HG02938 (cell line): ENCODE results near the gene KCNQ4.

Experiments
- ATAC-seq: cut with Tn5 transposase; IDR thresholded peaks from one replicate; pipeline ENCODE4 v1.9.1; 2021; ENCODE audit warnings: mild to moderate bottlenecking, moderate library complexity; ENCODE audit not compliant: unreplicated experiment

The KCNQ4 gene

DNA sequence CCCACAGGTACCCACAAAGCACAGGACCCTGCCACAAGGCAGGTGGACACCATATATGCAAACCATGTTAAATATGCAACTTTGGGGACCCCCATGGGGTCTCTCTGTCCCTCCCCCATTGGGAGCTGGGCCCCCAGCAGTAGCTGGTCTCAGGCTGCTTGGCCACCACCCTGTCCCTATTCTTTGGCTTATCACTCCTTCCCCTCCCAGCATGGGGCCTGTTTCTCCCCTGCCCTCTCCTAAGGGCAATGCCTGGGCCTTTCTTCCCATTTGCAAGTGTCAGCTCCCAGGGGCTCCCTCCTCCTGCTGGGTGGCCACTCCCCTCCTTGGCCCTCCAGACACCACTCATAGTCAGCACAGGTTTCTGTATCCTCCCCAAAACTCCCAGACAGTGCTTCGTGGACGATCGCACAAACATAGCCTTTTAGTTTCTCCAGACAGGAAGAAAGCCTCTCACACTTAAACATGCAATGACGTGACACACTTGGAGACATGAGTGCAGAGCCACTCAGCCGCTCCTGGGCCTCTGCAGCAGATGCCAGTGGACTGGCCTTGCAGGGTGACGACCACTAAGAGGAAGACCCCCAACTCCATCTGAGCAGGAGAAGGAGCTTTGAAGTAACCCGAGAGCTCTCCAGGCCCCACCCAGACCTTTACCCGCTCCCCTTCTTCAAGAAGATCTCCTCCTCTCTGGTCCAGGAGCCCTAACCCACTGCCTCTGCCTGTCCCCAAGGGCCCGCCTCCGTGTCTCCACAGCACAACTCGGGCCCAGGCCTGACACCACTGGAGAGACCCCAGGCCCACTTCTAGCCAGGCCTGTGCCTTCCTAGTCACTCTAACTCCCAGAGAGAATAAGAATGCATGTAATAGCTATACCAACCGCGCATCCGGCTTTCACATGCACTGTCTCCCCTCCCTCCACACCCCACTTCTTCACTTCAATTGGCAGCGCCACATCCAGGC lies 55.7 kb downstream of the KCNQ4 start:
- ATAC-seq, result no peak

DNA sequence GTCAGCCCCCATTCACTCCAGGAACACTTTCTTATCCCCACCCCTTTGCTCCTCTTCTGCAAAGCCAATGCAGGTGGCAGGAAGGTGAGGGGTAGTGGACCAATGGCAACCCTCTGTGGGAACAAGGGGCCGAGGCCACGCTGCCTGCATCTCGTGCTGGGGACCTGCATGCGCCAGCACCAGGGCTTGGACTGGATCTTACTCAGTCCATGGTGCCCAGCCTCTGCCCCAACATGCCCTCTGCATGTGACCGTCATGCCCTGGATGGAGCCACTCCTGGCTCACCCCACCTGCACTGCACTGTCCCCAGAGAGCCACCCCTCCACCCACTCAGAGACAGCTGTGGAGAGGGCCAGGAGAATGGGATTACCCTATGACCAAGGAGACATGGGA lies 56.4 kb downstream of the KCNQ4 start:
- no peak for ATAC-seq

DNA sequence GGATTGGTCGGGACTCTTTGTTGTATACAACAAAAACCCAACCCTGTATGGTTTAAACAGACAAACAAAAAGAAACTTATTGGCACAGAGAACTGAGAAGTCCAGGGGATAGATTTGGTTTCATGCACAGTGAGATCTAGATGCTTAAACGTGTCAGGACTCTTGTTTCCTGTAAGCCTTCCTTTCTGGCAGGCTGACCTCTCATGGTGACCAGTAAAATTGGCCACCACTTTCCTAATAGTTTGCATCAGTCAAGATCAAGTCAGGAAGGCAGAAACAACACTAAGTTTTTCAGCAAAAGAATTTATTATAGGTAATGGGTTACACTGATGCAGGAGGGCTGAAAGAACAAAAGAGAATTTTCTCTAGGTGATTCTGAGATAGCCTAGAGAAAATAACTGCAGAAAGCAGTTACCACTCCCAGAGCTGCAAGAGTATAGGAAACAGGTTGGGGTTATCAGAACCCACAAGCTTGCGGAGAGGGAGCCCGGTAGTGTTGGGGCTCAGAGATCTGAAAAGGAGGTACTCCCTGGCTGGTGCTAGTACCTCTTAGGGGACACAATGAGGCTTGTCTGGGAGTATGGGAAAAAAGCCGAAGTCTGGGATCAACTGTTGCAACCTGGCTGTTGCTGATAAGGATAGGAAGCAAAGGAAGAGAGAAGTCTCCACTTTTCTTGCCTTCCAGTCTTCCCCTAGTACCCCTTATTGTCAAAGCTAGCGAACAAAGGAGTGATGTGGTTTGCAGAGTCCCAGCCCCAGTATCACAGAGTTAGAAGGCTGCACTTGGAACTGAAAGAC lies 57.1 kb downstream of the KCNQ4 start:
- ATAC-seq, result no peak

DNA sequence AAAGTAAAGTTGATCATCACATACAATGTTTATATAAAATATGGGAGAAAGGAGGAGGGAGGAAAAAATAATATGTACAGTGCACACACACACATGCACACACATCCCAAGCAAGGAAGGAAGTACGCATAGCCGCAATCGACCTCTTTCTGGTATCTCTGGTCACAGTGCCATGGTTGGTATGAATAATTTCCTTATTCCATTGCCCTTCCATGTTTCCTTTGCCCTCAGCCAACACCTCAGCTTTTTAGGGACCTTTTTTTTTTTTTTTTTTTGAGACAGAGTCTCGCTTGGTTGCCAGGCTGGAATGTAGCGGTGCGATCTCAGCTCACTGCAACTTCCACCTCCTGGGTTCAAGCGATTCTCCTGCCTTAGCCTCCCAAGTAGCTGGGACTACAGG lies 58.0 kb downstream of the KCNQ4 start:
- ATAC-seq, result no peak

DNA sequence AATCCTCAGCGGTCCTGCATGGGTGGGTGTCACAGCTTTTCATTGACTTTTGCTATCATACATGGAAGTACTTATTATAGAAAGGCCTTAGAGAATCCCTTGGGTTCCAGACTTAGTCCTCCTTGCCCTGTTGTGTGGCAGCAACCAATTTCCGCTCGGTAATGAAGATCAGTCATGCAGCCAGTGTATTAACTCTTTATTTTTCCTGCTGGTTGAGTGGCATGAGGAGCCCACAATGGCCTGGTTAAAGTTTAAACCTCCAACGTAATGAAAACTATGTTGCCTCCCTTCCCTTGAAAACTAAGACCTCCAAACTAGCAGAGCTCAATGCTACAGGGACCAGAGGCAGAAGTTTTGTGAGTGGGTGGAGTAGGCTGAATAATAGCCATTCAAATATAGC lies 58.6 kb downstream of the KCNQ4 start:
- ATAC-seq, result no peak

DNA sequence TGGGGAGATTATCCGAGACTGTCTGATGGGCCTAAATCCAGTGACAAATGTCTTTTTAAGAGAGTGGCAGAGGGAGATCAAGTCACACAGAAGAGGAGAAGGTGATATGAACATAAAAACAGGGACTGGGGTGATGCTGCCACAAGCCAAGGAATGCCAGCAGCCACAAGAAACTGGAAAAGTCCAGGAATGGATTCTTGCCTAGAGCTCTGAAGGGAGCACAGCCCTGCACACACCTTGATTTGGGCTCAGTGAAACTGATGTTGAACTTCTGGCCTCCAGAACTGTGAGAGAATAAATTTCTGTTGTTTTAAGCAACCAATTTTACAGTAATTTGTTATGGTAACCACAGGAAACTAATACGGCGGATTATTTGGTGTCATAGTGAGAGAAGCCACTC lies 59.1 kb downstream of the KCNQ4 start:
- ATAC-seq, result no peak

DNA sequence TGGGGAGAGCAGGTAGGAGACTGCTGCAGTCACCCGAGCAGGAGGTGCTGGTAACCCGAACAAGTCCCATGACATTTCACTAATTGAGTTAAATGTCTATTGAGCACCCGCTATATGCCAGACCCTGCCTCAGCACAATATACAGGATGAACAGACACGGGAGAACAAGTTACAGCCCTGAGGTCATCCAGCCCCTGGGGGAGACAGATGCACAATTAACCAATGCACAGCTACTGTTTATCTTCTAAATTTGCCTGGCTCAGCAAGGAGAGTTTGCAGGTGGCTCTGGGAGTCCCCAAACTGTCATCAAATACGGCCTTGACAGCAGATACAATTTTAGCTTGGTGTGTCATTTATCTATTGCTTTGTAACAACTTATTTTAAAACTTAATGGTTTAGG lies 60.5 kb downstream of the KCNQ4 start:
- ATAC-seq, result no peak

DNA sequence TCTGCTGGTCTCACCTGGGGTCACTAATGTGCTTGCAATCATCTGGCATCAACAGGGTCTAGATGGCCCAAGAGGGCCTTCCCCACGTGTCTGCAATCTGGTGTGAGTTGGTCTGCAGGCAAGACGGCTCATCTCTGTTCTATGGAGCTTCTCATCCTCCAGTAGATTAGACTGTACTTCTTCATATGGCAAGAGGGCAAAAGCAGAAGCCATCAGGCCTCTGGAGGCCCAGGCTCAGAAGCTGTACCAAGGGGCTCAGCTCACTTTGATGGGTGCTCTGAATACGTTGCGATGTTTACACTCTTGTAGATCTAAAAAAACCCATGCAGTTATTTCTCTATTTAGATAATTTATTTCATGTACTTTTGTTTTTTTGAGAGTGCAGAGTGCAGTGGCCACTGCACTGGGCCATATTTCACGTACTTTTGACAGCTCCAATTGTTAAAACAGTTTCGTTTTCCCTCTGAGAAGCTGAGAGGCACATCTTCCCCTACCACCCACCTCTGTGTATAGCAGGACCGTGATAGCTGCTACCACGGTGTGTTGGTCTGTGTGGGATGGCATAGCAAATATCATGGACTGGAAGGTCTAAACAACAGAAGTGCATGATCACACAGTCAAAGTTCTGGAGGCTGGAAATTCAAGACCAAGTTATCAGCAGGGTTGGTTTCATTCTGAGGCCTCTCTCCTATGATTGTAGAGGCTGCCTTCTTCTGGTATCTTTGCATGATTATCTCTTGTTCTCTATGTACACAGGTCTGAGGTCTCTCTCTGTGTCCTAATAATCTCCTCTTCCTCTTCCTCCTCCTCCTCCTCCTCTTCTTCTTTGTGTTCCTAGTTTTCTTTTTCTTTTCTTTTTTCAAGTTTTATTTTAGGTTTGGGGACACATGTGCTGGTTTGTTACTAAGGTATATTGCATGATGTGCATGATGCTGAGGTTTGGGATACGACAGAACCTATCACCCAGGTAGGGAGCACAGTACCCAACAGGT lies 61.6 kb downstream of the KCNQ4 start:
- no peak for ATAC-seq

DNA sequence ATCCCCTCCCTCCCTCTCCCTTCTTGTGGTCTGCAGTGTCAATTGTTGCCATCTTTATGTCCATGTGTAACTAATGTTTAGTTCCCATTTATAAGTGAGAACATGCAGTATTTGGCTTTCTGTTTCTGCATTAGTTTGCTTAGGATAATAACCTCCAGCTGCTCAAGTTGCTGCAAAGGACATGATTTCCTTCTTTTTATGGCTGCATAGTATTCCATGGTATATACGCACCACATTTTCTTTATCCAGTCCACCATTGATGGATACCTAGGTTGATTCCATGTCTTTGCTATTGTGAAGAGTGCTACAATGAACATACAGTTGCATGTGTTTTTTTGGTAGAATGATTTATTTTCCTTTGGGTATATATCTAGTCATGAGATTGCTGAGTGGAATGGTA lies 62.3 kb downstream of the KCNQ4 start:
- ATAC-seq, result no peak

DNA sequence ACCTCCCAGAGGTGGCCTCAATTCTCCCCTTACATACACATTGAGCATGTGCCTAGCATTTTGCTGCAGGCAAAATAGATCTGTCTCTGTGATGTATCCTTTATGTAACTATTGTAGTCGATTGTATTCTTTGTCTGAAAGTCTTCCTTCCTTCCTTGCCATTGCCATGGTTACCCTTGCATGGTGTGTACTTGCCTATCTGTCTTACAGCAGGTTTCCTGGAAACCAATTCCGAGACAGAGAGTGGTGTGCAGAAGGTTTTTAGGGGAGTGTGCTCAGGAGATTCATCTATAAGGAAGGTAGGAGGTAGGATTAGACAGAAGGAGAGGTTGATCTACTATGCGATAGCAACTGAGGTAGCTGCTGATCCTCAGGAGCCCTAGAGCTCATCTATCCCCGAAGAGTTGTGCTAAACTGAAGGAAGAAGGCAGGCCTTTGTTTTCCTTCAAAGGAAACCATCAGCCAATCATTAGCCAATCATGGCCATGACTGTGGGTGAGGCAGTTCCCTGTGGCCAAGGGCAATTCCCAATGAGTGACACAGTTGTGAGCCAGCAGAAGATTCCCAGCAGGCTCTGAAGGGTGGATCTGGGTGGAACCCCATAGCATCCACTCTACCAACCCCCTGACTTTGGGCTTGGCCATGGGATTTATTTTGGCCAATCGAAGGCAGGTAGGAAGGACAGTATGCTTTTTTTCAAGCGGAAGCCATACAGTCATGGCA lies 63.6 kb downstream of the KCNQ4 start:
- no peak for ATAC-seq

DNA sequence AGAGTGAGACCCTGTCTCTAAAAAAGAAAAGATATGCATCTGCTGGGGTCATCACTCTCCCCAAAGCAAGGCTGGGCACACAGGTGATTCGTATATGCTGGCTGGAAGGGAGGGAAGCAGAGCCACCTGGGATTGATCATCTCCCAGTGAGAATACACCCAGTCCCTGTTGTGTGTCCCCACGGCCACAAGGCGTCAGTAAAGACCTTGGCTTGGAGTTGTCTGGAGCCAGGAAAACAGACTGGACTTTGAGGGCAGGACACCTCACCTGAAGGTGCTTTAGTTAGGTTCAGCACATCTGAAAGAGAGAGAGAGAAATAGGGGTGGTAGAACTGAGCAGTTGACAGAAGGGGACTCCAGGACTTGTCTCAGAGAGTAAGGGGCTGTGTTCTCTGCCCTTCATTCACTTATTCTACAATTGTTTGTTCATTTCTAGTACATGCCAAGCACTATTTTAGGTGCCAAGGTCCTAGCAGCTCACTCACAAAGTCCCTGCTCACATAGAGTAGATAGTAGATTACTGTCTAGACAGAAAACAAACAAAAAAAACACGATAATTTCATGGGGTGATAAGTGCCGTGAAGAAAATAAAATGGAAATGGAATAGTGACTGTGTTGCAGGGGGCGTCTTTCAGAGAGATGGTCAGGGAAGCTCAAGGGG lies 65.1 kb downstream of the KCNQ4 start:
- ATAC-seq, result no peak

DNA sequence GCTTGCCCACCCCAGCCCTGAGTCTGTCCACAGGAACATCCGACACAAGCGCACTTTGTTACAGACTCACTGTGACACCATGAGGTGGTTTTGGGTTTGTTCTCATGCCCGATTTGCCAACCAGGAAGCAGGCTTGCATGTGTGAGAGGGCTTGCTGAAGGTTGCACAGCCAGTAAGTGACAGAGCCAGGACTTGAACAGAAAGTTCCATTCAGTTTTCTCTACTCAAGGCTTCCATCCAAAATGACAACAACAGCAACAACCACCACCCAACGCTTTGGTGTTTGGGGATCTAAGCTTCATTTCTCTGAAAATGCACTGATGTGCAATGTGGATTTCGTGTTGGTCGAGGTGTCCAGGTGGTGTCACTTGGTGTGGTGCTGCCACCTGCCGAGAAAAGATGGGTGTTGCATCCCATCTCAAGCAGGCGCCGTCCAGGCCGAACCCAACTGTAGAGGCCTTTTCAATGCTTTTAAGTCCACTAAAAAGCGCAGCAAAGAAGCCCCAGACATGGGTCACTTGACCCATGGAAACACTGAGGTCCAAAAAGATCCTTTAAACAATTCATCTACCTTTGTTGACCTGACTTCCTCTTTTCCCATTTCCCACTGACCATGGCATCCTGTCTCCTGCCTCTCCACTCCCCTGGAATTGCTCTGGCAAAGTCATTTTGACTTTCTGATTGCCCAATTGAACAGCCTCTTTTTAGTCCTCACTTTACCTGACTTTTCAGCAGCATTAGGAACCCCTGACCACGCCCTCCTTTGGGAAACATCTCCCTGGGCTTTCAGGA lies 66.4 kb downstream of the KCNQ4 start:
- ATAC-seq, result peak; percentile 57

DNA sequence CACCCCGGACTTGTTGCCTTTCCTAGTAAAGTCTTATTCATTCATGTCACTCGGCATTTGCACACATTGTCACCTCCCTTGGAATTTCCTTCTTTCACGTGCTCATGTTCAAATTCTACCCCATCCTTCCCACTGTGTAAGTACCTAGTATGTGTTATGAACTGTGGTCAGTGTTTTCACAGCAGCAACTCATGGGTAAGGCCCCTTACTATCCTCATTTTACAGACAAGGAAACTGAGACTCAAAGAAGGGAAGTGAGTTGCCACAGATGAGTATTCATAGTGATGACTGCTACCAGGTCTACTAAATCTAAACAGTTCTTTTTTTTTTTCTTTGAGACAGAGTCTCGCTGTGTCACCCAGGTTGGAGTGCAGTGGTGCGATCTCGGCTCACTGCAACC lies 68.1 kb downstream of the KCNQ4 start:
- ATAC-seq, result no peak

DNA sequence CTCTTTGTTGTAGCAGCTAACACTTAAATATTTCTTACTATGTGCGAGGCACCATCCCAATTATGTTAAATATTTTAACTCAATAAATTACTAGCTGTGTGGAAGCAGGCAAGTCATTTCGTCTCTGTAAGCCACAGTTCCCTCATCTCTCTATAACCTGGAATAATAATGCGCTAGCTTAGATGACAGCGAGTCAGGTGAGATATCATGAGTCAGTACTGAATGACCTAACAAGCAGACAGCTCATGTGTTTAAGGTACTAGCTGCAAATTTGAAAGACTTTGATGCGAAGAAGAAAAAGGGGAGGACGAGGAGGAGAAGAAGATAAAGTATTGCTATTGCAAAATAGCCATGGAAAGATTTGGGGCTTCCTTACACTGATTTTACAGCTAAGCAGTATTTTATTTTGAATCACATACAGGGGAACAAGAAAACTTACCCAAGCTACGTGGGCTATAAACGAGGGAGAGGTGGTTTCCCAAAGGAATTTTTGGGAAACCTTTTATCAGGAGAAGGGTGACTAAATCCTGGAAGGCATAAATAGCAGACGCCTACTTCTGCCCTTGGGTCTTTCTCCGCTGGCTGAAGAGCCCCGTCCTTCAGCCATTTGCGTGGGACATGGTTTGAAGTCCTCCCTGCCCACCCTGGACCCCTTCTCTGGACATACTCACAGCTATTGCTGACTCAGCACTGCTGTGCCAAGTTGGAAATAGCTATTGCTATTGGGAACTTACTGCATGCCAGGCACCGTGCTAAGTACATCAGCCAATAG lies 69.7 kb downstream of the KCNQ4 start:
- ATAC-seq, result no peak

DNA sequence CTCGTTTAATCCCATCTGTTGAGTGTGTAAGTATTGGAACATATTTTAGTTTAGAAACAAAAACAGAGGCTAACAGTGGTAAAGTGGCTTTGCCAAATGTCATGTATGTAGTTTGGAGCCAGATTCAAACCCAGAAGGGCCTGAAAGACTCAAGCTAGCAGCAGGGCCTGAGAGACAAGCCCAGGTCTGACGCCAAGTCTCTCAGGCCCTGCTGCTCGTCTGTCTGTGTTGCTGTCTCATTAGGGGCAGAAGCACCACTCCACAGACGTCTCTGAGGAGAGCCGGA lies 70.2 kb downstream of the KCNQ4 start:
- ATAC-seq, result no peak

DNA sequence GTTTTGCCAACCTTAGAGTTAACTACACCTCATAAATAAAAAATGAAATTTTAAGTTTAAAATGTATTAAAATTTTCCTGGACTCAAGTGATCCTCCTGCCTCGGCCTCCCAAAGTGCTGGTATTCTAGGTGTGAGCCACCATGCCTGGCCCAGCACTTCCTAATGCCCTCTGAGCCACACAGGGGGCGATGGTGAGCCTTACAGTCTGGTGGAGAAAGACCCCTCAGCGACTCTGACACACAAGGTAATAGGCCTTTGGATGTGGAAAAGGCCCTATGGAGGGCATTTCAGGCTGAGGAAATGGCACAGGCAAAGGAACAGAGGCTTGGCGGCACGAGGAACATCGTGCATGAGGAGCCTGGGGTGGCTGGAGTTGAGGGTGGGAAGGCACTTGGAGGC lies 71.9 kb downstream of the KCNQ4 start:
- ATAC-seq, result no peak

DNA sequence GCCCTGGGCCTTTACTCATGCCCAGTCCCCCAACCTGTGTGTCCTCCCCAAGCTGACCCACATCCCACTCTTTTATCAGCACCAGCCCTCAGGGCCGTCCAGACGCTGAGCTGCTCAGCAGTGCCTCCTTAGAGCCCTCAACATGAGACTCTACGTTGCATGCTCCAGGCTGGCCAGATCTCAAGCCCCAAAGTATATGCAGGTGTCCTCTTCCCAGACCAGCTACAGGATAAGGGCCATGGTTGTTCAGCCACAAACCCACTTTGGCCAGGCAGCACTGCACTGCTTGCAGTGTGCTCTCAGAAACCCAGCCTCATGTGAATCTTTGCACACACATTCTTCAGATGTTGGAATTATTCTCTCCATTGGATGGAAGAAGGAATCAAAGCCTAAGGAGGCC lies 72.5 kb downstream of the KCNQ4 start:
- ATAC-seq, result no peak

DNA sequence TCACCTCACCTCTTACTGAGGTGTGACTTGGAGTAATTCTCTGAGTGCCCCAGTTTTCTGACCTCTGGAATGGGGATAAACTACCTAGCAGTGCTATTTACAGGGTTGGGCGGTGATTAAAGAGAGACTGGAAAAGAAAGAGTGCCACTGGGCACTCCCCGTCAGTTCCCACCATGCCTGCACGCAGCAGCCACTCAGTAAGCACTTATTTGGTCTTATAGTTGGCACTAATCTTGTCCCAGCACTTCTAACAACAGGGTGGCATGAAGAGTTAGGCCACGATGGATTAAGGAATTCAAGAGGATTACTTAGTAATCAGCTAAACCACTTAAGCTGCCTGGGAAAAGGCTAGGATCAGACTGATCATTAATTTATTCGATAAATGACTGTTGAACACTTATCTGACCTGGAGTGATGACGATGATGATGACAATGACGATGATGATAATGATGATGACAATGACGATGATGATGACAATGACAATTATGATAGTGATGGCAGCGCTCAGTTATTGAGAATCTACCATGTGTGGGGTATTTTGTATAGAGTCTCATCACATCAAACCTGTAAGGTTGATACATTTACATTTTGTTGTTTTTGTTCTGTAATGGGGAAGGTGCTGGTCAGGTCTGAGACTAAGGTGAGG lies 73.2 kb downstream of the KCNQ4 start:
- ATAC-seq, result no peak
